Ovary (tissue), 3 donors: ENCODE results near the gene ANKRD2.
"Not testable (repeated sequence)": the region's sequence is repeated elsewhere in the genome, so short reads cannot be mapped to it uniquely, and the experiment has no call there.

Experiments used
- POLR2A ChIP-seq: fragments of 450-650 bp; IDR thresholded peaks from one replicate; pipeline ENCODE4 v1.6.1; 2017; ENCODE audit warnings: antibody characterized with exemption, mild to moderate bottlenecking, moderate library complexity
- TF ChIP-seq, protein P1 (sequence below), 3 donors: fragments of 450-650 bp in 2 of 3; fragments of 200-600 bp in 1 of 3; IDR thresholded peaks; one replicate each; pipeline versions ENCODE4 v1.5.1 to v1.8.0; 2016 to 2022; ENCODE audit warnings: antibody characterized with exemption in 3 of 3, mild to moderate bottlenecking in 1 of 3
- donor health status: DM: no; HTN: no; CAD: no.

- TF ChIP-seq, protein P1, sequence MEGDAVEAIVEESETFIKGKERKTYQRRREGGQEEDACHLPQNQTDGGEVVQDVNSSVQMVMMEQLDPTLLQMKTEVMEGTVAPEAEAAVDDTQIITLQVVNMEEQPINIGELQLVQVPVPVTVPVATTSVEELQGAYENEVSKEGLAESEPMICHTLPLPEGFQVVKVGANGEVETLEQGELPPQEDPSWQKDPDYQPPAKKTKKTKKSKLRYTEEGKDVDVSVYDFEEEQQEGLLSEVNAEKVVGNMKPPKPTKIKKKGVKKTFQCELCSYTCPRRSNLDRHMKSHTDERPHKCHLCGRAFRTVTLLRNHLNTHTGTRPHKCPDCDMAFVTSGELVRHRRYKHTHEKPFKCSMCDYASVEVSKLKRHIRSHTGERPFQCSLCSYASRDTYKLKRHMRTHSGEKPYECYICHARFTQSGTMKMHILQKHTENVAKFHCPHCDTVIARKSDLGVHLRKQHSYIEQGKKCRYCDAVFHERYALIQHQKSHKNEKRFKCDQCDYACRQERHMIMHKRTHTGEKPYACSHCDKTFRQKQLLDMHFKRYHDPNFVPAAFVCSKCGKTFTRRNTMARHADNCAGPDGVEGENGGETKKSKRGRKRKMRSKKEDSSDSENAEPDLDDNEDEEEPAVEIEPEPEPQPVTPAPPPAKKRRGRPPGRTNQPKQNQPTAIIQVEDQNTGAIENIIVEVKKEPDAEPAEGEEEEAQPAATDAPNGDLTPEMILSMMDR (IDR thresholded peaks at IDR 0.05): not testable (repeated sequence)
- TF ChIP-seq POLR2A: not testable (repeated sequence)
These were observed 43.7 kb upstream of the ANKRD2 start for GRCh38 chr10:97528876-97529275.
